Stomach (tissue), 4 donors: ENCODE measurements around the gene AIFM2.
"Not testable (repeated sequence)": the region's sequence is repeated elsewhere in the genome, so short reads cannot be mapped to it uniquely, and the experiment has no call there.

Source experiments
- POLR2A ChIP-seq, 4 donors: fragments of 450-650 bp; IDR thresholded peaks; one replicate each; pipeline ENCODE4 v1.6.1; 2016; ENCODE audit warnings: antibody characterized with exemption in 4 of 4, control low read depth in 2 of 4, mild to moderate bottlenecking in 1 of 4, moderate library complexity in 1 of 4
- POLR2AphosphoS5 ChIP-seq, 3 donors: sonication (generic); formaldehyde crosslinking; IDR thresholded peaks; one replicate each; pipeline ENCODE4 v1.6.1; 2016; ENCODE audit warnings: antibody characterized with exemption in 3 of 3
- TF ChIP-seq, protein P1 (sequence below), 7 experiments: fragments of 450-650 bp in 4 of 7; fragments of 200-600 bp in 3 of 7; sonication (generic) in 3 of 7; IDR thresholded peaks; one replicate each; pipeline ENCODE4 v1.5.1; 2016 to 2019; ENCODE audit warnings: antibody characterized with exemption in 7 of 7, control low read depth in 2 of 7, mild to moderate bottlenecking in 1 of 7

DNA sequence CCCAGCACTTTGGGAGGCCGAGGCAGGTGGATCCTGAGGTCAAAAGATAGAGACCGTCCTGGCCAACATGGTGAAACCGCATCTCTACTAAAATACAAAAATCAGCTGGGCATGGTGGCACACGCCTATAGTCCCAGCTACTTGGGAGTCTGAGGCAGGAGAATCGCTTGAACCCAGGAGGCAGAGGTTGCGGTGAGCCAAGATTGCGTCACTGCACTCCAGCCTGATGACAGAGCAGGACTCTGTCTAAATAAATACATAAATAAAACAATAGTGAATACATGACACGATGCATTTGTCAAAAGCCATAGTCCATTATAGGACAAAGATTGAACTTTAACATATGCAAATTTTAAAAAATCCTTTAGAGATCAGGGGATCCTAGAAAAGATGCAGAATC lies 46.6 kb upstream of the AIFM2 start:
- not testable (repeated sequence) for TF ChIP-seq POLR2AphosphoS5, POLR2A (IDR thresholded peaks at IDR 0.05)
- TF ChIP-seq, protein P1, sequence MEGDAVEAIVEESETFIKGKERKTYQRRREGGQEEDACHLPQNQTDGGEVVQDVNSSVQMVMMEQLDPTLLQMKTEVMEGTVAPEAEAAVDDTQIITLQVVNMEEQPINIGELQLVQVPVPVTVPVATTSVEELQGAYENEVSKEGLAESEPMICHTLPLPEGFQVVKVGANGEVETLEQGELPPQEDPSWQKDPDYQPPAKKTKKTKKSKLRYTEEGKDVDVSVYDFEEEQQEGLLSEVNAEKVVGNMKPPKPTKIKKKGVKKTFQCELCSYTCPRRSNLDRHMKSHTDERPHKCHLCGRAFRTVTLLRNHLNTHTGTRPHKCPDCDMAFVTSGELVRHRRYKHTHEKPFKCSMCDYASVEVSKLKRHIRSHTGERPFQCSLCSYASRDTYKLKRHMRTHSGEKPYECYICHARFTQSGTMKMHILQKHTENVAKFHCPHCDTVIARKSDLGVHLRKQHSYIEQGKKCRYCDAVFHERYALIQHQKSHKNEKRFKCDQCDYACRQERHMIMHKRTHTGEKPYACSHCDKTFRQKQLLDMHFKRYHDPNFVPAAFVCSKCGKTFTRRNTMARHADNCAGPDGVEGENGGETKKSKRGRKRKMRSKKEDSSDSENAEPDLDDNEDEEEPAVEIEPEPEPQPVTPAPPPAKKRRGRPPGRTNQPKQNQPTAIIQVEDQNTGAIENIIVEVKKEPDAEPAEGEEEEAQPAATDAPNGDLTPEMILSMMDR (IDR thresholded peaks at IDR 0.05) = not testable (repeated sequence)
